Natural killer cell (primary cell): ENCODE results near the gene GRIN1. TPM values are rescaled to one million over a fixed set of nuclear protein-coding genes. Genes with fewer than 3 reads are reported as not detected.

Experiments used
- ATAC-seq, 3 donors: fragments of 150-1000 bp in 2 of 3; fragments of 200-7000 bp in 1 of 3; cut with Tn5 transposase; 1 replicate in 1 of 3; 2 replicates in 2 of 3; pipeline ENCODE4 v1.10.0; 2021; ENCODE audit warnings: mild to moderate bottlenecking in 2 of 3, moderate library complexity in 2 of 3
- DNase-seq, 2 donors: peaks; one replicate each; pipeline versions ENCODE4 v3.0.0 to v3.0.0-alpha.2; 2013 to 2021; ENCODE audit warnings: mixed read lengths in 1 of 2
- H3K27ac ChIP-seq: one replicate; pipeline ENCODE4 v1.5.1; 2013; ENCODE audit warnings: mild to moderate bottlenecking, low read length
- H3K27me3 ChIP-seq: one replicate; pipeline ENCODE4 v1.6.1; 2013; ENCODE audit warnings: low read length; ENCODE audit not compliant: control insufficient read depth, insufficient read depth
- H3K36me3 ChIP-seq: one replicate; pipeline ENCODE4 v1.6.1; 2013; ENCODE audit warnings: low read length; ENCODE audit not compliant: control insufficient read depth, insufficient read depth
- H3K4me1 ChIP-seq: one replicate; pipeline ENCODE4 v1.6.1; 2013; ENCODE audit warnings: low read length; ENCODE audit not compliant: control insufficient read depth, insufficient read depth
- H3K4me3 ChIP-seq: one replicate; pipeline ENCODE4 v1.5.1; 2013; ENCODE audit warnings: low read length
- H3K9me3 ChIP-seq: one replicate; pipeline ENCODE4 v1.6.1; 2013; ENCODE audit warnings: low read length; ENCODE audit not compliant: control insufficient read depth, insufficient read depth
- H3K27ac Mint-ChIP-seq, 2 donors: one replicate each; pipeline ENCODE4 v1.8.0; 2022; ENCODE audit warnings: mild to moderate bottlenecking in 2 of 2, mixed read lengths in 2 of 2, moderate library complexity in 1 of 2
- H3K27me3 Mint-ChIP-seq, 2 donors: one replicate each; pipeline ENCODE4 v1.8.0; 2022; ENCODE audit warnings: low read depth in 2 of 2, mixed read lengths in 2 of 2
- H3K36me3 Mint-ChIP-seq: one replicate; pipeline ENCODE4 v1.8.0; 2022; ENCODE audit warnings: mixed read lengths
- H3K4me1 Mint-ChIP-seq, 2 donors: one replicate each; pipeline ENCODE4 v1.8.0; 2022; ENCODE audit warnings: mixed read lengths in 2 of 2
- H3K4me3 Mint-ChIP-seq: one replicate; pipeline ENCODE4 v1.8.0; 2022; ENCODE audit warnings: mild to moderate bottlenecking, moderate library complexity, mixed read lengths
- H3K9me3 Mint-ChIP-seq, 2 donors: one replicate each; pipeline ENCODE4 v1.8.0; 2022; ENCODE audit warnings: mixed read lengths in 2 of 2
- WGBS: methylation state at CpG from one replicate; pipeline ENCODE4 v1.1.7; 2013; ENCODE audit warnings: missing lambda C conversion rate; ENCODE audit not compliant: insufficient coverage; 5-methylcytosine and 5-hydroxymethylcytosine counted together
- intact Hi-C: fragments of 100-400 bp; cut with micrococcal nuclease; formaldehyde crosslinking; loops from one replicate; pipeline ENCODE4 v1.14.2; 2022
- total RNA-seq, 4 donors: library from RNA; stranded (reverse); fragments of 120-200 nt in 1 of 4; gene quantifications; one replicate each; pipeline versions ENCODE4 v1.2.3 to v1.2.4, GENCODE V29; 2013 to 2022
- TF ChIP-seq, protein P1 (sequence below): fragments of 200-600 bp; IDR thresholded peaks from one replicate; pipeline ENCODE4 v1.8.0; 2022; ENCODE audit warnings: antibody characterized with exemption

GRIN1 gene
- total RNA-seq, 3 donors from 2014 or later (not counting 1 experiment from before 2014, with no cell fraction given) = not detected

DNA sequence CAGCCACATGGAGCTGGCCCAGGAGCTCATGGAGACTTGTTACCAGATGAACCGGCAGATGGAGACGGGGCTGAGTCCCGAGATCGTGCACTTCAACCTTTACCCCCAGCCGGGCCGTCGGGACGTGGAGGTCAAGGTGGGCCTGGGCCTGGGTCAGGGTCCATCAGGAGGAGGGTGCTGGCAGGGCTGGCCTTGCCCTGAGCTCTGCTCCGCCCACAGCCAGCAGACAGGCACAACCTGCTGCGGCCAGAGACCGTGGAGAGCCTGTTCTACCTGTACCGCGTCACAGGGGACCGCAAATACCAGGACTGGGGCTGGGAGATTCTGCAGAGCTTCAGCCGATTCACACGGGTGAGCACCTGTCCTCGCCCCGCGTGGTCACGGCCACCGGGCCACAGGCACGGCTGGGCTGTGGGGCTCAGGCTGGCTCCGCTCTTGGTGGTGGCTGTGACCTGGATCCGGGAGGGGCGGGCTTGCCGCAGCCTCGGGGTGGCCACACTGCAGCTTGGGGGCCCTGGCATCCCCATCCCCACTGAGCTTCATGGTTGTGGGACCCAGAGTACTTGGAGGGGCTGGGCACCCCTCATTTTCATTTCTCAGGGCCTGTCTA is 31.5 kb upstream of the GRIN1 start:
- Histone ChIP-seq H3K4me3 (no peak overlapping the region), H3K9me3 (no peaks in the 10 kb centered on the region), H3K27ac (no peak overlapping the region), H3K4me1 (no peaks in the 10 kb centered on the region), H3K36me3 (peaks cover 78% of the 10 kb centered on the region), H3K27me3 (no peaks in the 10 kb centered on the region)
- Mint-ChIP-seq H3K4me1 (no peaks in the 10 kb centered on the region), H3K4me3 (no peak overlapping the region), H3K27me3 (no peaks in the 10 kb centered on the region), H3K36me3 (no peaks in the 10 kb centered on the region), H3K27ac (no peak overlapping the region), H3K9me3 (no peaks in the 10 kb centered on the region)
- no peak for ATAC-seq
- no peak for DNase-seq
- 95% methylated on average over 27 of the region's 27 CpGs for WGBS
- TF ChIP-seq, protein P1, sequence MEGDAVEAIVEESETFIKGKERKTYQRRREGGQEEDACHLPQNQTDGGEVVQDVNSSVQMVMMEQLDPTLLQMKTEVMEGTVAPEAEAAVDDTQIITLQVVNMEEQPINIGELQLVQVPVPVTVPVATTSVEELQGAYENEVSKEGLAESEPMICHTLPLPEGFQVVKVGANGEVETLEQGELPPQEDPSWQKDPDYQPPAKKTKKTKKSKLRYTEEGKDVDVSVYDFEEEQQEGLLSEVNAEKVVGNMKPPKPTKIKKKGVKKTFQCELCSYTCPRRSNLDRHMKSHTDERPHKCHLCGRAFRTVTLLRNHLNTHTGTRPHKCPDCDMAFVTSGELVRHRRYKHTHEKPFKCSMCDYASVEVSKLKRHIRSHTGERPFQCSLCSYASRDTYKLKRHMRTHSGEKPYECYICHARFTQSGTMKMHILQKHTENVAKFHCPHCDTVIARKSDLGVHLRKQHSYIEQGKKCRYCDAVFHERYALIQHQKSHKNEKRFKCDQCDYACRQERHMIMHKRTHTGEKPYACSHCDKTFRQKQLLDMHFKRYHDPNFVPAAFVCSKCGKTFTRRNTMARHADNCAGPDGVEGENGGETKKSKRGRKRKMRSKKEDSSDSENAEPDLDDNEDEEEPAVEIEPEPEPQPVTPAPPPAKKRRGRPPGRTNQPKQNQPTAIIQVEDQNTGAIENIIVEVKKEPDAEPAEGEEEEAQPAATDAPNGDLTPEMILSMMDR = no peak
- intact Hi-C loops = no loop called here

DNA sequence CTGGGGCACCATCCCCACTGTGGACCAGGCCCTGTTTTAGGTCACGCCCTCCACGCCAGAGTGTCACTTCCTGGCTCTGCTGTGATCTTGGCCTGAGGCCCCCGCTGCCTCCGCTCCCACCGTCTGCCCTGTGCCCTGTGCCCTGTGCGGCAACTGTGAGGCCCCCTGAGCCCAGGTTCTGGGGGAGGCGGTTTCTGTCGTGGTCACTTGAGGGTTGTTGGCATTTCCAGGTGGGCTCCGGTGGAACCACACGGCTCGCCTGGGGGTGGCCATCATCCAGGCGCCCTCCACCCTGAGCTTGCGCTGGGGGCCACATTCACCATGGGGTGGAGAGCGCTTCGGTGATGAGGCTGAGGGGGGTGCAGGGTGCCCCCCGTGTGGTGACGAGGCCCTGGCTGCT is 31.0 kb upstream of the GRIN1 start:
- Histone ChIP-seq H3K36me3 (peaks cover 75% of the 10 kb centered on the region), H3K4me3 (no peak overlapping the region), H3K27me3 (no peaks in the 10 kb centered on the region), H3K4me1 (peaks cover 4% of the 10 kb centered on the region), H3K9me3 (no peaks in the 10 kb centered on the region), H3K27ac (no peak overlapping the region)
- DNase-seq (no peak), ATAC-seq (no peak)
- intact Hi-C loops = loop anchor here (2.0 kb wide), 1 partner anchor 43 kb away; no protein-coding TSS in a partner anchor
- TF ChIP-seq, protein P1 = no peak
- Mint-ChIP-seq H3K9me3 (no peaks in the 10 kb centered on the region), H3K36me3 (no peaks in the 10 kb centered on the region), H3K27me3 (no peaks in the 10 kb centered on the region), H3K27ac (no peak overlapping the region), H3K4me3 (no peak overlapping the region), H3K4me1 (no peaks in the 10 kb centered on the region)
- 96% methylated on average over 17 of the region's 17 CpGs for WGBS

DNA sequence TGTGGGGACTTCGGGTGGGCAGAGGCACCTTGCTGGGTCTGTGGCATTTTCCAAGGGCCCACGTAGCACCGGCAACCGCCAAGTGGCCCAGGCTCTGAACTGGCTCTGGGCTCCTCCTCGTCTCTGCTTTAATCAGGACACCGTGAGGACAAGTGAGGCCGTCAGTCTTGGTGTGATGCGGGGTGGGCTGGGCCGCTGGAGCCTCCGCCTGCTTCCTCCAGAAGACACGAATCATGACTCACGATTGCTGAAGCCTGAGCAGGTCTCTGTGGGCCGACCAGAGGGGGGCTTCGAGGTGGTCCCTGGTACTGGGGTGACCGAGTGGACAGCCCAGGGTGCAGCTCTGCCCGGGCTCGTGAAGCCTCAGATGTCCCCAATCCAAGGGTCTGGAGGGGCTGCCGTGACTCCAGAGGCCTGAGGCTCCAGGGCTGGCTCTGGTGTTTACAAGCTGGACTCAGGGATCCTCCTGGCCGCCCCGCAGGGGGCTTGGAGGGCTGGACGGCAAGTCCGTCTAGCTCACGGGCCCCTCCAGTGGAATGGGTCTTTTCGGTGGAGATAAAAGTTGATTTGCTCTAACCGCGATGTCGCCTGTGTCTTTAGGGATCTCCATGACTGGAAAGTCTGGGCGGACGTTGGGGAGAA is 30.2 kb upstream of the GRIN1 start:
- no peaks in the 10 kb centered on the region for H3K9me3 ChIP-seq
- Mint-ChIP-seq H3K4me1 (no peaks in the 10 kb centered on the region), H3K27ac (no peak overlapping the region), H3K27me3 (no peaks in the 10 kb centered on the region), H3K36me3 (no peaks in the 10 kb centered on the region), H3K9me3 (no peaks in the 10 kb centered on the region), H3K4me3 (no peak overlapping the region)
- no peak for ATAC-seq
- peaks cover 67% of the 10 kb centered on the region for H3K36me3 ChIP-seq
- intact Hi-C loops = loop anchor here (2.0 kb wide), 1 partner anchor 42 kb away; no protein-coding TSS in a partner anchor
- TF ChIP-seq, protein P1 = no peak
- H3K27me3 ChIP-seq = no peaks in the 10 kb centered on the region
- 91% methylated on average over 29 of the region's 29 CpGs for WGBS
- no peak overlapping the region for H3K4me3 ChIP-seq
- no peak overlapping the region for H3K27ac ChIP-seq
- peaks cover 11% of the 10 kb centered on the region for H3K4me1 ChIP-seq
- no peak for DNase-seq
